NB4 (cell line): ENCODE data around the gene PCOLCE2.

Experiments
- CTCF ChIP-seq: IDR thresholded peaks from one replicate; pipeline ENCODE4 v1.5.1; 2012; ENCODE audit warnings: low read depth, low read length
- POLR2A ChIP-seq: IDR thresholded peaks from 2 replicates; pipeline ENCODE4 v1.6.1; 2011; ENCODE audit warnings: mild to moderate bottlenecking; ENCODE audit not compliant: insufficient read length; ENCODE audit errors: extremely low read depth

- TF ChIP-seq CTCF (no peak), POLR2A (no peak)
Measured at GRCh38 chr3:142898346-142899213, 9.7 kb upstream of the PCOLCE2 start.
